Activated CD4-positive, alpha-beta T cell treated with anti-CD3 and anti-CD28 coated beads for 1 hour (primary cell): ENCODE results near the gene ZNRF3.

Experiments used
- DNase-seq: peaks from one replicate; pipeline ENCODE4 v3.0.0-alpha.2; 2020

ZNRF3 gene

GRCh38 chr22:28955817-28956216 lies 72.4 kb downstream of the ZNRF3 start:
- DNase-seq = peak; percentile 39

- DNase-seq = no peak
Observed at GRCh38 chr22:28956506-28956905, 73.1 kb downstream of the ZNRF3 start.

- no peak for DNase-seq
Observed at GRCh38 chr22:28958611-28959010, 75.2 kb downstream of the ZNRF3 start.

GRCh38 chr22:28962042-28962554 lies 78.7 kb downstream of the ZNRF3 start:
- DNase-seq = no peak

GRCh38 chr22:28963362-28963761 lies 80.0 kb downstream of the ZNRF3 start:
- DNase-seq = no peak

GRCh38 chr22:28967163-28967665 lies 83.8 kb downstream of the ZNRF3 start:
- DNase-seq = no peak

GRCh38 chr22:28967969-28968368 lies 84.6 kb downstream of the ZNRF3 start:
- no peak for DNase-seq

- no peak for DNase-seq
Observed at GRCh38 chr22:28969401-28970168, 86.2 kb downstream of the ZNRF3 start.

- DNase-seq = no peak
Observed at GRCh38 chr22:28973352-28973751, 90.0 kb downstream of the ZNRF3 start.

GRCh38 chr22:28977060-28977459 lies 93.7 kb downstream of the ZNRF3 start:
- DNase-seq = no peak

GRCh38 chr22:28977481-28977971 lies 94.2 kb downstream of the ZNRF3 start:
- DNase-seq = no peak

- no peak for DNase-seq
Observed at GRCh38 chr22:28978158-28978557, 94.8 kb downstream of the ZNRF3 start.

GRCh38 chr22:28978863-28979796 lies 95.8 kb downstream of the ZNRF3 start:
- no peak for DNase-seq

GRCh38 chr22:28980326-28980725 lies 97.0 kb downstream of the ZNRF3 start:
- DNase-seq = no peak

GRCh38 chr22:28981818-28982499 lies 98.6 kb downstream of the ZNRF3 start:
- DNase-seq = no peak

- DNase-seq = no peak
Observed at GRCh38 chr22:28983190-28983589, 99.8 kb downstream of the ZNRF3 start.

- no peak for DNase-seq
Observed at GRCh38 chr22:28983788-28984441, 100.5 kb downstream of the ZNRF3 start.

- no peak for DNase-seq
Observed at GRCh38 chr22:28984482-28985158, 101.2 kb downstream of the ZNRF3 start.

- no peak for DNase-seq
Observed at GRCh38 chr22:28985581-28986290, 102.4 kb downstream of the ZNRF3 start.

GRCh38 chr22:28986366-28986765 lies 103.0 kb downstream of the ZNRF3 start:
- no peak for DNase-seq

GRCh38 chr22:28988457-28988856 lies 105.1 kb downstream of the ZNRF3 start:
- no peak for DNase-seq
